Adrenal gland (tissue), 5 donors: ENCODE results near the gene ZNF414.

ENCODE experiments used
- POLR2A ChIP-seq, 2 donors: fragments of 450-650 bp; IDR thresholded peaks; one replicate each; pipeline ENCODE4 v1.6.1; 2017; ENCODE audit warnings: antibody characterized with exemption in 2 of 2, mild to moderate bottlenecking in 2 of 2, moderate library complexity in 1 of 2
- TF ChIP-seq, protein P1 (sequence below), 6 experiments: fragments of 450-650 bp in 4 of 6; fragments of 200-600 bp in 2 of 6; sonication (generic) in 1 of 6; IDR thresholded peaks; 1 replicate in 5 of 6; 2 replicates in 1 of 6; pipeline versions ENCODE4 v1.5.1 to v1.8.0; 2016 to 2021; ENCODE audit warnings: antibody characterized with exemption in 6 of 6, mild to moderate bottlenecking in 2 of 6, moderate library complexity in 1 of 6
- donor health status: DM: no; HTN: no; CAD: no.

- no peak for TF ChIP-seq POLR2A (IDR thresholded peaks at IDR 0.05)
- TF ChIP-seq, protein P1, sequence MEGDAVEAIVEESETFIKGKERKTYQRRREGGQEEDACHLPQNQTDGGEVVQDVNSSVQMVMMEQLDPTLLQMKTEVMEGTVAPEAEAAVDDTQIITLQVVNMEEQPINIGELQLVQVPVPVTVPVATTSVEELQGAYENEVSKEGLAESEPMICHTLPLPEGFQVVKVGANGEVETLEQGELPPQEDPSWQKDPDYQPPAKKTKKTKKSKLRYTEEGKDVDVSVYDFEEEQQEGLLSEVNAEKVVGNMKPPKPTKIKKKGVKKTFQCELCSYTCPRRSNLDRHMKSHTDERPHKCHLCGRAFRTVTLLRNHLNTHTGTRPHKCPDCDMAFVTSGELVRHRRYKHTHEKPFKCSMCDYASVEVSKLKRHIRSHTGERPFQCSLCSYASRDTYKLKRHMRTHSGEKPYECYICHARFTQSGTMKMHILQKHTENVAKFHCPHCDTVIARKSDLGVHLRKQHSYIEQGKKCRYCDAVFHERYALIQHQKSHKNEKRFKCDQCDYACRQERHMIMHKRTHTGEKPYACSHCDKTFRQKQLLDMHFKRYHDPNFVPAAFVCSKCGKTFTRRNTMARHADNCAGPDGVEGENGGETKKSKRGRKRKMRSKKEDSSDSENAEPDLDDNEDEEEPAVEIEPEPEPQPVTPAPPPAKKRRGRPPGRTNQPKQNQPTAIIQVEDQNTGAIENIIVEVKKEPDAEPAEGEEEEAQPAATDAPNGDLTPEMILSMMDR (IDR thresholded peaks at IDR 0.05), result no peak
Measured at GRCh38 chr19:8494158-8494557, 19.8 kb downstream of the ZNF414 start.
